ENCODE results near the gene IQGAP2. TPM values are rescaled to one million over a fixed set of nuclear protein-coding genes. Genes with fewer than 3 reads are reported as not detected.
"Not testable (repeated sequence)": the region's sequence is repeated elsewhere in the genome, so short reads cannot be mapped to it uniquely, and the experiment has no call there.

The IQGAP2 gene
- total RNA-seq, 1 donor from 2014 or later = 110 TPM

DNA sequence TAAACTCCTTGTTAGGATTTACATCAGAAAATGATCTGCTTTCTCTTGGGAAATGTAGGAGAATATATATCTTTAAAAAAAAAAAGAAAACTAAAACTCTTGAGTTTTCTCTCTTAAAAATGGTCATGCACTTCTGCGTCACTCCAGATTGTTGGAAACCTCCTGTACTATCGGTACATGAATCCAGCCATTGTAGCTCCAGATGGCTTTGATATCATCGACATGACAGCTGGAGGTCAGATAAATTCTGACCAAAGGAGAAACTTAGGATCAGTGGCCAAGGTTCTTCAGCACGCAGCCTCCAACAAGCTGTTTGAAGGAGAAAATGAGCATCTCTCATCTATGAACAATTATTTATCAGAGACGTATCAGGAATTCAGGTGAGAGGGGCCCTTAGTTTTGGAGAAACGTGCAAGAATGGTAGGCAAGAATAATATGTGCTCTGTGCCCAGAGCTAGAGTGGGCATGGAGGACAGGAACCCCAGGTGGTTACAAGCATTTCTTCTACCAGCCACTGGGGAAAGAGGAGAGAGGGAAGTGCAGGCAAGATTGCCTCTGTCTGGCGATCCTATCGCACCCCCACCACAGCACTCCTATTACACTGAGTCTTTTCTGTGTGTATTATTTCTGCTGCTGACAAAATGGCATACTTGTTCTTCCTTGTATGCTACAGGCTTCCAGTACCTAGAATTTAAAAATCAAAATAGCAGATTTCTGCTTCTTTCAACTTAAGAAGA lies 271.4 kb downstream of the IQGAP2 start:
- peak; percentile 40 for ATAC-seq
- no peak for DNase-seq (ENCODE audit: low spot score)

DNA sequence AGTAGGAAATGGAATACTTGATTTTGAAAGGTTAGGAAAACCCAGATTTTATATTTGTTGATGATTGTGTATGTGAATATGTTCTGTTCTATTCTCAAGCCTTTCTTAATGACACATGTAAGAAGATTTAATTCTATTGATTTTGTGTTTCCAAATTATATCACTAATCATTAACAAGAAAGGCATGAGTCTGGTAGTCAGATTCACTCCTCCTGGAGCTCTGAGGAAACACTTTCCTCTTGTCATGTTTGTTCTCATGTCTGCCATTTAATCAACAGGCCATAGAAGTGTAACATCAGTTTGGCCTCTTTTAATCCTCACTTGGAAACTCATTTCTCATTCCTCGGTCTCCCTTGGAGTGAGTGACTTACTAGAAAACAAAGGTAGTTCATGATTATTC lies 272.3 kb downstream of the IQGAP2 start:
- DNase-seq (ENCODE audit: low spot score) (no peak), ATAC-seq (peak; percentile 38)

DNA sequence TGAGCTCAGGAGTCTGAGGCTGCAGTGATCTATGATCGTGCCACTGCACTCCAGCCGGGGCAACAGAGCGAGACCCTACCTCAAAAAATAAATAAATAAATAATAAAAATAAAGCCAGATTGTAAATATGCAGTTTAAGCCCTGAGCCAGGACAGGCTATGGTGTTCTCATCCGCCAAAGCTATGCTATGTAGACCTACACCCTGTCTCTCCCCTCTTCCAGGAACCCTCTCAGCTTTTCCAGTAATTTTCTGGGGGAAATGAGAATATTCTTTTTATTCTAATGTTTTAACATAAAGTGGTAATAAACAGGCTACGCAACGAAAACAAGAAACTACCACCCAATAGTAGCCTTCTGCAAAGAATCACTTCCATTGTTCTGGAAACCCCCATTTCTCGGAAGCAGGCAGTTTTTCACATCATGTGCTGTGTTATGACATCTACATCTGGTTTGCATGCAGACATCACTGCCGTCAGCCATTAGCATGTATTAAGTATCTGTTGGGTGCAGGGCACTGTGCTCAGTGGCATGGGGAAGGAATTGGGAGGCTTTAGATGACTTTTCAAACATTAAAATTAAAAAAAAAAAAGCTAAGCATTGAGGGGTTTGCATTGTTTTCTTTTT lies 274.9 kb downstream of the IQGAP2 start:
- no peak for ATAC-seq
- DNase-seq (ENCODE audit: low spot score) = no peak

- ATAC-seq (peak; percentile 35), DNase-seq (ENCODE audit: low spot score) (no peak)
Observed at GRCh38 chr5:76679231-76679630, 276.1 kb downstream of the IQGAP2 start.

DNA sequence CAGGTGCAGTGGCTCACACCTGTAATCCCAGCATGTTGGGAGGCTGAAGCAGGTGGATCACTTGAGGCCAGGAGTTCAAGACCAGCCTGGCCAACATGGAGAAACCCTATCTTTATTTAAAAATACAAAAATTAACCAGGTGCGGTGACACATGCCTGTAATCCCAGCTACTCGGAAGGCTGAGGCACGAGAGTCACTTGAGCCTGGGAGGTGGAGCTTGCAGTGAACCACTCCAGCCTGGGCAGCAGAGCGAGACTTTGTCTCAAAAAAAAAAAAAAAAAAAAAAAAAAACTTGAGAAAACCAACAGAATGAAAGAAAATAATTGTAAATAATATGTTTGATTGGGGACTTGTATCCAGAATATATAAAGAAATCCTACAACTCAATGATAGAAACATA lies 277.7 kb downstream of the IQGAP2 start:
- not testable (repeated sequence) for ATAC-seq

GRCh38 chr5:76681287-76681686 lies 278.2 kb downstream of the IQGAP2 start:
- DNase-seq (ENCODE audit: low spot score) (no peak), ATAC-seq (no peak)

More for the DNA sequence above, 277.7 kb downstream of the IQGAP2 start:
- not testable (repeated sequence) for DNase-seq (ENCODE audit: low spot score)

DNA sequence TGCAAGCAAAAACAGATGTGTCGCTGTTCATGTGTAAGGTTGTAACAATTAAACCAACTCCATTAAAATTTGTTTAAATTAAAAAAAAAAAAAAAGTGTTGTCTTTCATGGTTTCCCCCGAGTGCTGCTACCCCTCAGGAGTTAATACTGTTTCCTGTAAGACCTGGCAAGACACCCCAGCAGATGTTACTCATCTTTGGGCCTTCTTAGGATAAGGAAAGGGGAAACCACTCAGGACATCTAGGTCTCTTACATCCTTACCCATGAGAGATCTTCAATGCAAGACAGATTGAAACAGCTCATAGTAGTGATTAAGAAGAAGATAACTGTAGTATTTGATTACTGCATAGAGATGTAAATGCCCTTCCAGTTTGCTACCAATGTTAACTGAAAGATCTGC lies 279.3 kb downstream of the IQGAP2 start:
- DNase-seq (ENCODE audit: low spot score) = no peak
- no peak for ATAC-seq

DNA sequence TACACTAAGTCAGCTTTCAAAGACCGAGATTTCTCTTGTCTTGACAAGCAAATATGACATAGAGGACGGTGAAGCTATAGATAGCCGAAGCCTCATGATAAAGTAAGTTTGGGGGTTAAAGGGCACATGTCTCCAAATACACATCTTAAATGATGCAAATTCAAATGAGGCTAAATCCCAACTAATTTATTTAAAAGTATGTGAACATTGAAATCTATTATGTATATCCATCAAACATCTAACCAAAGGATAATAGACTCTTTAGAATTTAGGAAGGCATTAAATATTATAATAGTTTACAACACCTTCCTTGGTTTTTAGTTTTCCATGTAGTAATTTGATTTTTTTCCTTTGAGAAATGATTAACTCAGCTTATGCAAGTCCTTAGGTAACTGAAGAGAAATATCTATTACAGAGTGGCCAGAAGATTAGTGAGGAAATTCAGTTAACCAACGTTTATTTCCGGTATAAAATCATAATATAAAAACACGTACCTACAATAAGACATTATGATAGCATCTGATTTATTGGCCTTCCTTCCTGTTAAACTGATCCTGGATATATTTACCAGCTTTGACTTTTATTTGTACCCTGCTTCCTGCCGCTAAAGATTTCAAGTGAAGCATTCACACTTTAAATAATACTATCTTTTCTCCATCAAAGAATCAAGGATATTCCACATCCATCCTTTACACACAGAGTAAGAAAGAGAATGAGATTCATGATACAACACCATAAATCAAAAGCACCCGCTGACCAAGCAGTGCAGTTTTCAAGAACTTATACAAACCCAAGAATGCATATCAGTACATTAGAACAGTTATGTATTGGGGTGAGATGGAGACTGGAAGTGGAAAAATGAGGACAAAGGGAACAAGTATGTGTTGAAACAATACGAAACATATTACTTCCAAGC lies 281.0 kb downstream of the IQGAP2 start:
- no peak for DNase-seq (ENCODE audit: low spot score)
- peak; percentile 59 for ATAC-seq

DNA sequence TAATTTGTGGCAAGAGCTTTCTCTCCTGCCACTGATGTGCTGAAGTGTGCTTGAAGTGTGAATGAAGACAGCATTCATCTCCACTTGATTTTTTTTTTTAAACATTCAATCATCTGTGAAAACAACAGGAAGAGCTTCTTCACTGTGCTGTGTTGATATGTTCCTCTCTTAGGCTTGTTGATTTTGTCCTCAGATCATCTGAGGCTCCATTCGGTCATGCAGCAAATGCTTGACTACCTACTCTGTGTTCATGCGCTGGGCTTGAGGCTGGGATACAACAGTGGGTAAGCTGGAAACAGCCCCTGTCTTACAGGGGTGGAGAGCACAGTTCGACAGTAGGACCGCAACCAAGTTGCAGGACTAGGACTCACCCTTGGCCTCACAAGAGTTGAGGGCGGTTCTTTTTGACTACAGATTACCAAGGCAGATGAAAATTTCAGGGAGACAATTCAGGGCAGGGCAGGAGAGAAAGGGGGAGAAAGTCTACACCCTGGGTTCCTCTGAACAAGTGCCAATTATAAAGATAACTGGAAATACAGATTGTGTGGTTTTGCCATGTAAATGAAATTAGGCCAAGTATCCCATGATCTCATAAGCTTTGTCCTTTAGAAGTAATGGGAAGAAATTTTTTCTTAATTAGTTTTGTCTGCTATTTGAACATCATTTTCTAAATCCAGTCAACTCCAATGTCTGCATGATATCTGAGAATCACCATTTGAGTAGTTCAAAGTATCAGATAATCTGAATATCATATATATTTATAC lies 281.9 kb downstream of the IQGAP2 start:
- ATAC-seq (no peak), DNase-seq (ENCODE audit: low spot score) (no peak)

GRCh38 chr5:76685704-76686103 lies 282.6 kb downstream of the IQGAP2 start:
- DNase-seq (ENCODE audit: low spot score) (no peak), ATAC-seq (peak; percentile 9)

- no peak for ATAC-seq
- DNase-seq (ENCODE audit: low spot score) = no peak
Observed at GRCh38 chr5:76688212-76688611, 285.1 kb downstream of the IQGAP2 start.

GRCh38 chr5:76688836-76689235 lies 285.8 kb downstream of the IQGAP2 start:
- DNase-seq (ENCODE audit: low spot score) (no peak), ATAC-seq (no peak)

DNA sequence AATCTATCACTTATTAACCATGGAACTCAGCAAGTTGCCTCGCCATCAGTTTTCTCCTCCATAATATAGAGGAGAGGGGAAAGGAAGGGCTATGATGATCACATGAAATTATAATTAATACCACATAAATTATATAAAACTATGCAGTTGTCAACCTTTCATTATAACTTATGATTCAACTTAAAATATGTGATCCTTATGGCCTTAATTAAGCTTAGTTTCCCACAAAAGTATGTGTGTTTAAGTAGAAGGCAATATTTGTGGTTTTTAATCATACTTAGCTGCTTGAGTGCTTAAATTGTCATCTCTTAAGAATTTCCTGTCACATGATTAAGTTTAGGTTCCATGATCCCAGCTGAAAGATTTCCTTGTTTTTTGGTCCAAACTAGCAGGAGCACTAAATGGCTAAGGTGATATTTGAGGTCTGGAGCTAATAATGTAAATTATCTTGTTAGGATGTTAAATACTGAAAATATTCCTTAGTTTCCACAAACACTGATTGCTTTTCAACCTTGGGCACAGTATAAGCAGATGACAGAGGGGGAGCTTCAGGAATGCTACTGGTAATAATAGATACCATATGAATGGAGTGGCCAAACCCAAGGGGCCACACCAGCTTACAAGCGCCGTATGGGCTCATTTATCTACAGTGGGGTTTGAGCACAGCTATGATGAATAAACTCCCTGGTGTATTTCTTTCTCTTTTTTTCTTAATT lies 286.4 kb downstream of the IQGAP2 start:
- DNase-seq (ENCODE audit: low spot score) (no peak), ATAC-seq (no peak)

DNA sequence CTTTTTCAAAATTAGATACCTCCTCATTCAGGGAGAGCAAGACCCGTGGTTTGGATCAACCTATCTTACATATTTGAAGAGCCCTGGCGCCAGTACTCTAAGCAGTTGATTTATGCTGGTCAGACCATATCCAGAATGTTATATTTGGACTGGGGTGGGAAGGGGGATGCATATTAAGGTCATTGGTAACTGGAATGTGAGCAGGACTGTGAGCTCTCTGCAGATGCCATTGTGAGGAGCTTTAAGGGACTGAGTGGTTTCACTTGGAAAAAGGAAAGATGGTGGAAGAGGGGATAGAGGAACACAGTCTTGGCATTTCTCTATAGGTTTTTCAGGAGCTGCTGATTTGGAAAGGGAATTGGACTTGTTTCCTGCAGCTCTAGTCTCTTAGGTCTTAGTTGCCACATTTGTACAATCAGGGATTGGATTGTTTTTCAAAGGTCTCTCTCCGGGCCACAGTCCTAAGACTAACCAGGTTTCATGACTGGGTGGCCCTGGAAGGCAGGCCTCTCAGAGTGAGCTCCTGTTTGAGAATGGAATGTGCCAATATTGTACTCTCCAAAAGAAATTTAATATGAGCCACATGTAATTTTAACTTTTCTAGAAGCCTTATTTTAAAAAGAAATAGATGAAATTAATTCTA lies 287.1 kb downstream of the IQGAP2 start:
- DNase-seq (ENCODE audit: low spot score) (no peak), ATAC-seq (no peak)

DNA sequence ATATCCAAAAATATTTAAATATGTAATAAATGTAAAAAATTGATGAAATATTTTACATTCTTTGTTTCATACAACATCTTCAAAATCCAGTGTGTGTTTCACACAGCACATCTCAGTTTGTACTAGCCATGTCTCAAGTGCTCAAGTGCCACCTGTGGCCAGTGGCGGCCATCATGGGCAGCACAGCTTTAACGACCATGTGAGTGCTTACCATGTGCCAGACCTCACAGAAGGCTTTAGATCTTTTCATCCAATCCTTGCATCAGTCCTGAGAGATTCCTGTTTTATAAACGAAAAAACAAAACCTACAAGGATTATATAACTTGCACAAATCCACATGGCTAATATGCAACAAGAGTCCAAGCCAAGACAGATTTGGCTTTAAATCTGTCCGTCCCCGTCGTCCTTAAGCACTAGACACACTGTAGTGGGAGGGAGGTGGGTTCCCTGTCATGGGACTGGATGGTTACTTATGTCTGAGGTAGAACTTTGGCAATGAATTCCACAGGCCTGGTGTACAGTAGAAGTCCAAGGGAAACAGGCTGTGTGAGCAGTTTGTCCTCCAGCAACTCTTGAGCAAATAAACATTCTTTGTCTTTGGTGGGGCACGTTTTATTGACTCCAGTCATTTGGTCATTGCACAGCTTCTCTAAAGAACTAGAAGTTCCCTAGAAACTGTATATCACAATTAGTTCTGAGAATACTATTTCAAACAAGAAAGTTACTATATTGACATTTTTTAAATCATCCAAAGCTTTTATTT lies 287.8 kb downstream of the IQGAP2 start:
- peak; percentile 10 for ATAC-seq
- DNase-seq (ENCODE audit: low spot score) = no peak

GRCh38 chr5:76691467-76692273 lies 288.6 kb downstream of the IQGAP2 start:
- DNase-seq (ENCODE audit: low spot score) = no peak
- peak; percentile 50 for ATAC-seq

DNA sequence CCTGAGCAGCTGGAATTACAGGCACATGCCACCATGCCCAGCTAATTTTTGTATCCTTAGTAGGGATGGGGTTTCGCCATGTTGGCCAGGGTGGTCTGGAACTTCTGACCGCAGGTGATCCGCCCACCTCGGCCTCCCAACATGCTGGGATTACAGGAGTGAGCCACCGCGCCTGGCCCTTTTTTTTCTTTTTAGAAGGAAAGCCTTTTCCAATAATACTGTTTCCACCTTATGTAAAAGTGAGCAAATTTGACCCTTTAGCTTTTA lies 289.1 kb downstream of the IQGAP2 start:
- DNase-seq (ENCODE audit: low spot score) (no peak), ATAC-seq (no peak)

- DNase-seq (ENCODE audit: low spot score) (no peak), ATAC-seq (no peak)
Observed at GRCh38 chr5:76692651-76693050, 289.6 kb downstream of the IQGAP2 start.

Data from left lobe of liver (tissue), 2 donors.